HepG2 (cell line): ENCODE data around the gene COL2A1. TPM values are rescaled to one million over a fixed set of nuclear protein-coding genes. Genes with fewer than 3 reads are reported as not detected.

Source experiments
- ATAC-seq: fragments of 200-7000 bp; cut with Tn5 transposase; 3 replicates; pipeline ENCODE4 v1.9.1; 2020; ENCODE audit warnings: mild to moderate bottlenecking, moderate library complexity
- BruUV-seq: library from RNA; stranded (reverse); fragments of 400-500 nt; replicated peaks from 2 replicates; lab custom pipeline; 2021; lab: Mats Ljungman, UMichigan
- CTCF ChIA-PET: fragments of 300-600 bp; formaldehyde crosslinking; extraction: SDS; loops from one replicate; lab custom pipeline; 2021; ENCODE audit warnings: low total read pairs, inconsistent platforms, low intra/inter-chr PET ratio; lab: Yijun Ruan, JAX
- POLR2A ChIA-PET: fragments of 350-600 bp; sonication (Branson Sonifier 250); formaldehyde crosslinking; loops from one replicate; lab custom pipeline; 2020; ENCODE audit warnings: antibody characterized with exemption, inconsistent platforms; lab: Yijun Ruan, JAX
- DNase-seq: peaks from one replicate; pipeline ENCODE4 v3.0.0-alpha.2; 2015; ENCODE audit warnings: low spot score
- FAIRE-seq: peaks from 3 replicates; lab custom pipeline; 2011; peaks lifted over from hg19 to GRCh38; lab: Jason Lieb, UNC
- H2AFZ ChIP-seq: one replicate; pipeline ENCODE4 v1.6.1; 2011; ENCODE audit warnings: low read length, inconsistent platforms
- H3K27ac ChIP-seq: fragments of 300-600 bp; 3 replicates; pipeline ENCODE4 v1.8.0; 2011; ENCODE audit warnings: mixed run types, mild to moderate bottlenecking, mixed read lengths, low read length, inconsistent platforms; ENCODE audit not compliant: insufficient read depth; ENCODE audit errors: extremely low read length
- H3K27me3 ChIP-seq, 2 experiments: fragments of 200-600 bp in 1 of 2; 2 replicates in 1 of 2; 3 replicates in 1 of 2; pipeline versions ENCODE4 v1.6.0 to v1.8.0; 2011; ENCODE audit warnings: low read length in 2 of 2, mild to moderate bottlenecking in 2 of 2, moderate library complexity in 2 of 2, inconsistent platforms in 1 of 2; ENCODE audit not compliant: insufficient read depth in 2 of 2, control insufficient read depth in 1 of 2
- H3K36me3 ChIP-seq, 2 experiments: fragments of 200-600 bp in 1 of 2; replicated peaks in 1 of 2; 2 replicates in 1 of 2; 3 replicates in 1 of 2; pipeline versions ENCODE4 v1.5.1 to v1.8.0; 2011; ENCODE audit warnings: low read length in 2 of 2, inconsistent platforms in 1 of 2; ENCODE audit not compliant: insufficient read depth in 2 of 2, control insufficient read depth in 1 of 2
- H3K4me1 ChIP-seq: 2 replicates; pipeline ENCODE4 v1.5.1; 2012; ENCODE audit warnings: low read length, inconsistent platforms; ENCODE audit not compliant: insufficient read depth
- H3K4me2 ChIP-seq: 2 replicates; pipeline ENCODE4 v1.6.0; 2011; ENCODE audit warnings: low read depth, low read length, inconsistent platforms
- H3K4me3 ChIP-seq, 3 experiments: fragments of 200-600 bp in 1 of 3; sonication (generic), shearing (Covaris generic) in 1 of 3; replicated peaks in 1 of 3; 2 replicates each; pipeline ENCODE4 v1.5.1; 2011 to 2016; ENCODE audit warnings: low read length in 3 of 3, inconsistent platforms in 2 of 3, low read depth in 2 of 3, mild to moderate bottlenecking in 2 of 3, control low read depth in 1 of 3, mixed read lengths in 1 of 3; ENCODE audit not compliant: insufficient read depth in 1 of 3
- H3K79me2 ChIP-seq: one replicate; pipeline ENCODE4 v1.6.1; 2011; ENCODE audit warnings: low read length, inconsistent platforms; ENCODE audit not compliant: insufficient read depth
- H3K9ac ChIP-seq: 2 replicates; pipeline ENCODE4 v1.6.0; 2011; ENCODE audit warnings: mild to moderate bottlenecking, low read depth, low read length, inconsistent platforms; ENCODE audit not compliant: insufficient read depth
- H3K9me3 ChIP-seq: 2 replicates; pipeline ENCODE4 v1.5.1; 2012; ENCODE audit warnings: mild to moderate bottlenecking, low read length
- H4K20me1 ChIP-seq: 2 replicates; pipeline ENCODE4 v1.6.0; 2011; ENCODE audit warnings: inconsistent platforms, mild to moderate bottlenecking, low read length, moderate library complexity; ENCODE audit not compliant: insufficient read depth
- BCL6 ChIP-seq: IDR thresholded peaks from 2 replicates; pipeline ENCODE4 v1.6.1; 2016; ENCODE audit warnings: missing genetic modification reagents, missing compliant biosample characterization
- BRD4 ChIP-seq: sonication (generic); formaldehyde crosslinking; IDR thresholded peaks from 2 replicates; pipeline ENCODE4 v1.4.0; 2020; ENCODE audit warnings: missing genetic modification reagents
- EED ChIP-seq: sonication (generic); formaldehyde crosslinking; IDR thresholded peaks from 2 replicates; pipeline ENCODE4 v1.5.0; 2020; ENCODE audit warnings: mild to moderate bottlenecking, missing genetic modification reagents
- EZH2 ChIP-seq: conservative IDR thresholded peaks from 2 replicates; pipeline ENCODE4 v1.6.1; 2012; ENCODE audit warnings: mild to moderate bottlenecking, low read depth, low read length, moderate library complexity
- NR1H2 ChIP-seq: sonication (generic); formaldehyde crosslinking; IDR thresholded peaks from 2 replicates; pipeline ENCODE4 v1.8.1; 2022; ENCODE audit warnings: low read depth, missing genetic modification reagents, borderline replicate concordance
- RBFOX2 ChIP-seq: fragments of 200-400 bp; formaldehyde crosslinking; IDR thresholded peaks from 2 replicates; pipeline ENCODE4 v1.6.1; 2017; ENCODE audit warnings: low read depth, mild to moderate bottlenecking, low read length
- RNF2 ChIP-seq: fragments of 450-650 bp; conservative IDR thresholded peaks from 2 replicates; pipeline ENCODE4 v1.6.1; 2016; ENCODE audit warnings: low read depth
- TBX2 ChIP-seq: sonication (generic); formaldehyde crosslinking; IDR thresholded peaks from 2 replicates; pipeline ENCODE4 v1.5.0; 2020; ENCODE audit warnings: missing genetic modification reagents, mild to moderate bottlenecking, borderline replicate concordance
- TOPORS ChIP-seq: sonication (generic); formaldehyde crosslinking; IDR thresholded peaks from 2 replicates; pipeline ENCODE4 v1.8.0; 2023; ENCODE audit warnings: mild to moderate bottlenecking, missing genetic modification reagents
- ZFYVE20 ChIP-seq: sonication (generic); formaldehyde crosslinking; IDR thresholded peaks from 2 replicates; pipeline ENCODE4 v1.8.0; 2023; ENCODE audit warnings: low read depth, mild to moderate bottlenecking, moderate library complexity, missing genetic modification reagents, borderline replicate concordance
- ZMYM2 ChIP-seq: sonication (generic); formaldehyde crosslinking; IDR thresholded peaks from 2 replicates; pipeline ENCODE4 v1.8.0; 2022; ENCODE audit warnings: mild to moderate bottlenecking, missing genetic modification reagents
- ZNF180 ChIP-seq: sonication (generic); formaldehyde crosslinking; IDR thresholded peaks from 2 replicates; pipeline ENCODE4 v1.4.0; 2020; ENCODE audit warnings: low read depth, missing genetic modification reagents, borderline replicate concordance
- ZNF224 ChIP-seq: sonication (generic); formaldehyde crosslinking; IDR thresholded peaks from 2 replicates; pipeline ENCODE4 v1.5.0; 2020; ENCODE audit warnings: mild to moderate bottlenecking, missing genetic modification reagents
- ZNF382 ChIP-seq: sonication (generic); formaldehyde crosslinking; IDR thresholded peaks from 2 replicates; pipeline ENCODE4 v1.5.0; 2020; ENCODE audit warnings: missing genetic modification reagents, mild to moderate bottlenecking, borderline replicate concordance
- ZNF430 ChIP-seq: sonication (generic); formaldehyde crosslinking; IDR thresholded peaks from 2 replicates; pipeline ENCODE4 v1.9.0; 2021; ENCODE audit warnings: mild to moderate bottlenecking, missing genetic modification reagents
- ZNF672 ChIP-seq: sonication (generic); formaldehyde crosslinking; IDR thresholded peaks from 2 replicates; pipeline ENCODE4 v1.8.1; 2022; ENCODE audit warnings: missing genetic modification reagents
- ZNF746 ChIP-seq: sonication (generic); formaldehyde crosslinking; IDR thresholded peaks from 2 replicates; pipeline ENCODE4 v1.8.0; 2022; ENCODE audit warnings: mild to moderate bottlenecking, missing genetic modification reagents
- WGBS: methylation state at CpG from one replicate; pipeline ENCODE4 v1.1.6; 2017; ENCODE audit warnings: low lambda C conversion rate; 5-methylcytosine and 5-hydroxymethylcytosine counted together
- in situ Hi-C: cut with HindIII; loops from 2 replicates; pipeline ENCODE4 v1.10.0; 2017; ENCODE audit warnings: low pct_unique_long_range_greater_than_20kb; ENCODE audit not compliant: extremely low pct_ligation_motif_present
- intact Hi-C: fragments of 100-400 bp; cut with micrococcal nuclease; formaldehyde crosslinking; loops from one replicate; pipeline ENCODE4 v1.10.0; 2022; ENCODE audit not compliant: unreplicated experiment
- polyA plus RNA-seq, 8 experiments: library from polyadenylated mRNA; depleted of rRNA in 3 of 8; stranded (reverse) in 7 of 8; unstranded in 1 of 8; fragments of >200 nt; fragmentation: Illumina TruSeq in 4 of 8; extraction: Trizol in 4 of 8; gene quantifications; 2 replicates each; pipeline versions ENCODE4 v1.2.1 to v1.2.3, GENCODE V29; 2011 to 2016; ENCODE audit warnings: low read depth in 4 of 8, missing spikeins in 1 of 8, mixed read lengths in 1 of 8; ENCODE audit not compliant: insufficient read depth in 1 of 8
- total RNA-seq, 5 experiments: library from RNA; depleted of rRNA; stranded (reverse); fragments of >200 nt; fragmentation: Illumina TruSeq; extraction: Trizol; gene quantifications; 2 replicates each; pipeline ENCODE4 v1.2.3, GENCODE V29; 2016; ENCODE audit warnings: low read depth in 1 of 5
- TF ChIP-seq, protein P1 (sequence below): sonication (generic); formaldehyde crosslinking; IDR thresholded peaks from 2 replicates; pipeline ENCODE4 v1.4.0; 2020; ENCODE audit warnings: missing genetic modification reagents, borderline replicate concordance
- TF ChIP-seq, protein P2 (sequence below): sonication (generic); formaldehyde crosslinking; IDR thresholded peaks from 2 replicates; pipeline ENCODE4 v1.4.0; 2020; ENCODE audit warnings: missing genetic modification reagents
- TF ChIP-seq, protein P3 (sequence below): sonication (generic); formaldehyde crosslinking; IDR thresholded peaks from 2 replicates; pipeline ENCODE4 v1.5.1; 2020; ENCODE audit warnings: mild to moderate bottlenecking, missing genetic modification reagents, borderline replicate concordance

The COL2A1 gene
- total and polyA plus RNA-seq, 2 of the 13 experiments (the other 11 are each of a cell fraction or from before 2014, with no cell fraction given): 7.4 to 38.3 TPM

DNA sequence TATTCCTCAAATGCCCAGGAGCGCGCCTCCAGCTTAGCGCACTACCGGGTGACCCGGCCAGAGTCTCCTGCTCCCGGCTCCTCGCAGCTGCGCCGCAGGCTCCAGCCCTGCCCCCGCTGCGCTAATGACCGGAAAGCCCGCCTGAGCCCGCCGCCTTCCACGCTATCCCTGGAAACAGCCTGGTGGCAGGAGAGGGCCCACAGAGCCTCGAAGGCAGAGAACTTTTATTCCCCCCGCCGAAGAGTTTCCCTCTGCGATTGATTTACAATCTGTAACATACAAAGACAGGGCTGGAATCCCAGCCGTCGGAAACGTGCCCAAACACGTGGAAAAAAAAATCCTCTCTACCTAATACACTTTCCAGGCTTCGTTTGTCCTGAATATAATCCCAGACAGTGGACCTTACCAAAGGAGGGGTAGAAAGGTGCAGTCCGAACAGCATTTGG is 1.5 kb downstream of the COL2A1 start:
- peaks cover 57% of the 10 kb centered on the region for H3K4me1 ChIP-seq
- in situ Hi-C loops: no loop called here
- intact Hi-C loops: loop anchor here (2.0 to 10.0 kb wide), 2 partner anchors 60 to 102 kb away; partner anchors contain the start of gene SENP1
- H3K36me3 ChIP-seq: no peaks in the 10 kb centered on the region
- peaks cover 6 to 53% of the 10 kb centered on the region in 2 experiments for H3K27me3 ChIP-seq
- no peaks in the 10 kb centered on the region for H4K20me1 ChIP-seq
- 3% methylated on average over 19 of the region's 26 CpGs for WGBS
- FAIRE-seq: no peak
- H3K9ac ChIP-seq: no peak overlapping the region
- H3K9me3 ChIP-seq: no peaks in the 10 kb centered on the region
- no peak overlapping the region for H2AFZ ChIP-seq
- BruUV-seq: no TSS peak
- CTCF ChIA-PET: no interaction called here
- H3K27ac ChIP-seq: no peak overlapping the region
- H3K4me3 ChIP-seq: peak overlapping the region in 2 of 3 experiments; percentile 38 to 64; a peak in 3 of 6 replicates
- H3K79me2 ChIP-seq: no peaks in the 10 kb centered on the region
- peak; percentile 53 for ATAC-seq
- peak overlapping the region; percentile 73 for H3K4me2 ChIP-seq
- POLR2A ChIA-PET: no interaction called here
- DNase-seq: no peak
- TF ChIP-seq, protein P1, sequence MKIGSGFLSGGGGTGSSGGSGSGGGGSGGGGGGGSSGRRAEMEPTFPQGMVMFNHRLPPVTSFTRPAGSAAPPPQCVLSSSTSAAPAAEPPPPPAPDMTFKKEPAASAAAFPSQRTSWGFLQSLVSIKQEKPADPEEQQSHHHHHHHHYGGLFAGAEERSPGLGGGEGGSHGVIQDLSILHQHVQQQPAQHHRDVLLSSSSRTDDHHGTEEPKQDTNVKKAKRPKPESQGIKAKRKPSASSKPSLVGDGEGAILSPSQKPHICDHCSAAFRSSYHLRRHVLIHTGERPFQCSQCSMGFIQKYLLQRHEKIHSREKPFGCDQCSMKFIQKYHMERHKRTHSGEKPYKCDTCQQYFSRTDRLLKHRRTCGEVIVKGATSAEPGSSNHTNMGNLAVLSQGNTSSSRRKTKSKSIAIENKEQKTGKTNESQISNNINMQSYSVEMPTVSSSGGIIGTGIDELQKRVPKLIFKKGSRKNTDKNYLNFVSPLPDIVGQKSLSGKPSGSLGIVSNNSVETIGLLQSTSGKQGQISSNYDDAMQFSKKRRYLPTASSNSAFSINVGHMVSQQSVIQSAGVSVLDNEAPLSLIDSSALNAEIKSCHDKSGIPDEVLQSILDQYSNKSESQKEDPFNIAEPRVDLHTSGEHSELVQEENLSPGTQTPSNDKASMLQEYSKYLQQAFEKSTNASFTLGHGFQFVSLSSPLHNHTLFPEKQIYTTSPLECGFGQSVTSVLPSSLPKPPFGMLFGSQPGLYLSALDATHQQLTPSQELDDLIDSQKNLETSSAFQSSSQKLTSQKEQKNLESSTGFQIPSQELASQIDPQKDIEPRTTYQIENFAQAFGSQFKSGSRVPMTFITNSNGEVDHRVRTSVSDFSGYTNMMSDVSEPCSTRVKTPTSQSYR (CRISPR knock-in tag): peak; percentile 45; the same call in 1 of the 2 replicates
- TF ChIP-seq ZMYM2 (CRISPR knock-in tag) (no peak), BCL6 (peak; percentile 85), ZNF672 (no peak), ZNF382 (CRISPR knock-in tag) (no peak), ZFYVE20 (CRISPR knock-in tag) (no peak), RNF2 (peak; percentile 57; the same call in 1 of the 2 replicates), RBFOX2 (peak; percentile 58; the same call in 1 of the 2 replicates), EZH2 (0 out of 2 replicates have a peak, but pooled peaks have one; percentile 22), BRD4 (CRISPR knock-in tag) (no peak), NR1H2 (CRISPR knock-in tag) (no peak), ZNF746 (CRISPR knock-in tag) (no peak), ZNF430 (CRISPR knock-in tag) (0 out of 2 replicates have a peak, but pooled peaks have one; percentile 42), EED (CRISPR knock-in tag) (0 out of 2 replicates have a peak, but pooled peaks have one; percentile 66), ZNF224 (CRISPR knock-in tag) (no peak), TOPORS (CRISPR knock-in tag) (no peak), TBX2 (CRISPR knock-in tag) (peak; percentile 29; the same call in 1 of the 2 replicates), ZNF180 (no peak)
- TF ChIP-seq, protein P2, sequence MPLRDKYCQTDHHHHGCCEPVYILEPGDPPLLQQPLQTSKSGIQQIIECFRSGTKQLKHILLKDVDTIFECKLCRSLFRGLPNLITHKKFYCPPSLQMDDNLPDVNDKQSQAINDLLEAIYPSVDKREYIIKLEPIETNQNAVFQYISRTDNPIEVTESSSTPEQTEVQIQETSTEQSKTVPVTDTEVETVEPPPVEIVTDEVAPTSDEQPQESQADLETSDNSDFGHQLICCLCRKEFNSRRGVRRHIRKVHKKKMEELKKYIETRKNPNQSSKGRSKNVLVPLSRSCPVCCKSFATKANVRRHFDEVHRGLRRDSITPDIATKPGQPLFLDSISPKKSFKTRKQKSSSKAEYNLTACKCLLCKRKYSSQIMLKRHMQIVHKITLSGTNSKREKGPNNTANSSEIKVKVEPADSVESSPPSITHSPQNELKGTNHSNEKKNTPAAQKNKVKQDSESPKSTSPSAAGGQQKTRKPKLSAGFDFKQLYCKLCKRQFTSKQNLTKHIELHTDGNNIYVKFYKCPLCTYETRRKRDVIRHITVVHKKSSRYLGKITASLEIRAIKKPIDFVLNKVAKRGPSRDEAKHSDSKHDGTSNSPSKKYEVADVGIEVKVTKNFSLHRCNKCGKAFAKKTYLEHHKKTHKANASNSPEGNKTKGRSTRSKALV (CRISPR knock-in tag): peak; percentile 92
- TF ChIP-seq, protein P3, sequence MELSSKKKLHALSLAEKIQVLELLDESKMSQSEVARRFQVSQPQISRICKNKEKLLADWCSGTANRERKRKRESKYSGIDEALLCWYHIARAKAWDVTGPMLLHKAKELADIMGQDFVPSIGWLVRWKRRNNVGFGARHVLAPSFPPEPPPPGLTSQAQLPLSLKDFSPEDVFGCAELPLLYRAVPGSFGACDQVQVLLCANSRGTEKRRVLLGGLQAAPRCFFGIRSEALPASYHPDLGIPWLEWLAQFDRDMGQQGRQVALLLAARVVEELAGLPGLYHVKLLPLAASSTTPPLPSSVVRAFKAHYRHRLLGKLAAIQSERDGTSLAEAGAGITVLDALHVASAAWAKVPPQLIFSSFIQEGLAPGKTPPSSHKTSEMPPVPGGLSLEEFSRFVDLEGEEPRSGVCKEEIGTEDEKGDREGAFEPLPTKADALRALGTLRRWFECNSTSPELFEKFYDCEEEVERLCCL (CRISPR knock-in tag): no peak
